Epidermal melanocyte (primary cell): ENCODE data around the gene COX7A2.

ENCODE experiments used
- DNase-seq: peaks from one replicate; pipeline ENCODE4 v3.0.0; 2011; ENCODE audit warnings: low spot score; ENCODE audit not compliant: insufficient read length

Gene COX7A2

GRCh38 chr6:75221116-75221515, 22.5 kb downstream of the COX7A2 start:
- DNase-seq: no peak

- DNase-seq: no peak
Observed at GRCh38 chr6:75220357-75220756, 23.2 kb downstream of the COX7A2 start.

GRCh38 chr6:75219263-75219662, 24.3 kb downstream of the COX7A2 start:
- DNase-seq: no peak

- no peak for DNase-seq
Observed at GRCh38 chr6:75217193-75217592, 26.4 kb downstream of the COX7A2 start.

- DNase-seq: no peak
Observed at GRCh38 chr6:75215291-75215690, 28.3 kb downstream of the COX7A2 start.

- no peak for DNase-seq
Observed at GRCh38 chr6:75213732-75214131, 29.9 kb downstream of the COX7A2 start.

- no peak for DNase-seq
Observed at GRCh38 chr6:75213112-75213511, 30.5 kb downstream of the COX7A2 start.

- DNase-seq: no peak
Observed at GRCh38 chr6:75211920-75212590, 31.5 kb downstream of the COX7A2 start.

- DNase-seq: peak; percentile 46
Observed at GRCh38 chr6:75210885-75211739, 32.5 kb downstream of the COX7A2 start.

- DNase-seq: no peak
Observed at GRCh38 chr6:75209184-75209723, 34.3 kb downstream of the COX7A2 start.

GRCh38 chr6:75208298-75209183, 35.1 kb downstream of the COX7A2 start:
- peak; percentile 59 for DNase-seq

GRCh38 chr6:75206576-75207342, 36.8 kb downstream of the COX7A2 start:
- no peak for DNase-seq

- peak; percentile 52 for DNase-seq
Observed at GRCh38 chr6:75205776-75206575, 37.6 kb downstream of the COX7A2 start, which contains the start of gene COL12A1. Gene COL12A1 (minus strand): TSS chr6:75206053. CDS start chr6:75202792, 3,261 bp downstream.

- DNase-seq: no peak
Observed at GRCh38 chr6:75204959-75205775, 38.4 kb downstream of the COX7A2 start.

GRCh38 chr6:75204217-75204958, 39.2 kb downstream of the COX7A2 start:
- peak; percentile 86 for DNase-seq

- no peak for DNase-seq
Observed at GRCh38 chr6:75203721-75204120, 39.9 kb downstream of the COX7A2 start.

GRCh38 chr6:75202676-75203131, 40.9 kb downstream of the COX7A2 start:
- DNase-seq: no peak
